HG02970 (cell line): ENCODE results near the gene FBXL7.

Source experiments
- ATAC-seq: cut with Tn5 transposase; IDR thresholded peaks from one replicate; pipeline ENCODE4 v1.9.1; 2021; ENCODE audit warnings: mild to moderate bottlenecking, moderate library complexity, moderate number of reproducible peaks; ENCODE audit not compliant: unreplicated experiment, low FRiP score

The FBXL7 gene

GRCh38 chr5:15574806-15575325 is 74.9 kb downstream of the FBXL7 start:
- ATAC-seq = no peak

- ATAC-seq = no peak
Measured at GRCh38 chr5:15575666-15576065, 75.7 kb downstream of the FBXL7 start.

DNA sequence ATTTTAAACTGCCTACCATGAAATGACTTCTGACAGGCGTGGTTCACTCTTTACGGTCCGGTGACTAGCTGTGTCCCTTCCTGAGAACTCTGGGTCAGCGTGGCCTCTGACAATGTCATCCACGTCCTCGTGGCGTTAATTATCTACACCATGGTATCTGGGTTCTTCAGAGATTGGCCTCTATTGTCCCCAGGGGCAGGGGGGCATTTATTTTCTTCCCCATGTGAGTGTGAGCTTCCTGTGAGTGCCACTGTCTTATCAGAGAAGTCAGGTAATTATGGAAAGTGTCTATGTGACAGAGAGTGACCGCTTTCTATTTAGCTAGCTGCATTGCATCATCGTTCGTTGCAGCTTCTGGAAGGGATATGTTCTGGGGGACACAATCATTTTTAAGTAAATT is 77.2 kb downstream of the FBXL7 start:
- ATAC-seq = no peak

DNA sequence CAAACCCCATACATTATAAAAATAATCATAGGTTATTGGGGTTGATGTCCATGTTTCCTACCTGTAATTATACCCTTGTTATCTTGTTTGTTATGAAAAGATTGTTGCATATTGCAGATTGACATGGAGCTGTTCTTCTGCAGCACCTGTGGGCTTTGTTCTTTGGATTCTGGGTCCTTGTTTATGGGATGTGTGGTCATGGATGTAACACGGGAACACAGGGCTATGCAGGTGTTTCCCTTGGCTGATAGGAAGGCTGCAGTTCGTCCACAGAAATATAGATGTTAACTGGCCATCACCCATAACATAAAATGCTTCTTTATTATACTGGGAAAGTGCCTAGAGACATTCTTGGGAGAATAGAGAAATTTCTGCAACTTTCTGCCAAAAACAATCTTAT is 77.9 kb downstream of the FBXL7 start:
- no peak for ATAC-seq

GRCh38 chr5:15579193-15579990 is 79.4 kb downstream of the FBXL7 start:
- ATAC-seq = no peak

DNA sequence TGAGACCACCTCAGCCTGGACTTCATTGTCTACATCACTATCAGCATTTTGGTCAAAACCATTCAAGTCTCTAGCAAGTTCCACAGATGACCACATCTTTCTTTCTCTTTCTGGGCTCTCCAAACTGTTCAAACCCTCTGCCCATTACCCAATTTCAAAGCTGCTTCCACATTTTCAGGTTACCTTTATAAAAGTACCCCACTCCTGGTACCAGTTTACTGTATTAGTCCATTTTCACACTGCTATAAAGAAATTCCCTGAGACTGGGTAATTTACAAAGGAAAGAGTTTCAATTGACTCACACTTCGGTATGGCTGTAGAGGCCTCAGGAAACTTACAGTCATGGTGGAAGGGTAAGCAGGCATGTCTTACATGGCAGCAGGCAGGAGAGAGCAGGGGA is 84.5 kb downstream of the FBXL7 start:
- ATAC-seq = no peak

GRCh38 chr5:15585128-15585527 is 85.1 kb downstream of the FBXL7 start:
- no peak for ATAC-seq

DNA sequence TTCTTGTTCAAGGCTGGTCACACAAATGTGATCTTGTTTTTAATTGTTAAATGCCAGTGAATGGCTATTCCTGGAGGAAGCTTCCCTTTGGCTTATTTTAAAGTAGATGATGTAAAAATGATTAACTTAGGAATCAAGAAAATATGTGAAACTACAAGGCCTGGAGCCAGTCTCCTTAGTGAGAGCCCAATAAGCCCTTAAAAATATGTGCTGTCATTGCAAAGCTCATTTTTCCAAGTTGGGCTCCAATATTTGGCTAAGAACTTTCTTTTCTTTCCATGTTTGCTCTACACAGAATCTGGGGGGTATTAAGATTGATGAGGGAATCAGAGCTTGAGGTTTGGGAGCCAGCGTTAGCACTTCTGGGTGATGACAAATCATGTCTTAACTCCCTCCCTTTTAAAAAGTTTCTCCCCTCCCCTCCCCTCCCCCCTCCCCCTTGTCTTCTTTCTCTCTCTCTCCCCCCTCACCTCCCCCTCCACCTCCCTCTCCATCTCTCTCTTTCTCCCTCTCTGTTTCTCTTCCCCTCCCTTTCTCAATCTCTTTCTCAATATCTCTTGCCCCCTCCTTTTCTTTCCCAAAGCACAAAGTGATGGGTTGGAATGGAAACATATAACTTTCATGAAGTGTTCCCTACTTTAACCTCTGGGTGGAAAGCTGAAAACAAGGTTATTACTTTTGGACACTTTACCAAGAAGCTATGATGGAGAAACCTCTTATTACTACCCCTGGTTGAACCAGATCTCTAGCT is 86.0 kb downstream of the FBXL7 start:
- ATAC-seq = no peak

- ATAC-seq = no peak
Measured at GRCh38 chr5:15587916-15588315, 87.9 kb downstream of the FBXL7 start.

DNA sequence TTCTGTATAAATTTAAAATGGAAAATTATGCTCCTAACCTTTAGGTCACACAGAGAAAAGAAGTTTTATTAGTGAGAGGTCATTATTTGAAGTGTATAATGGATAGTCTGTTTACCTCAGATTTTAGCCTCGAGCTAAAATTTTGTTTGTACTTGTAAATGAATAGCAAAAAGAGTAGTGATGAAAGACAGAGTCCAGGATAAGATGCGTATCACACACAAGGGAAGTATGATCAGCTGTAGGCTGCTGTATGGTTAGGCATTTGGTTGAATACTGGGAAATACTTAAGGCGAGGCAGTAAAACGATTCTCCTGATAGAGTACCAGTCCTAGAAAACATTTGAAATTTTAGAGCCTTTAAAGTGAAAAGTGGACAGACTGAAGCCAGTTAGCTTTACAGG is 92.7 kb downstream of the FBXL7 start:
- no peak for ATAC-seq

- ATAC-seq = no peak
Measured at GRCh38 chr5:15594977-15595568, 95.1 kb downstream of the FBXL7 start.

DNA sequence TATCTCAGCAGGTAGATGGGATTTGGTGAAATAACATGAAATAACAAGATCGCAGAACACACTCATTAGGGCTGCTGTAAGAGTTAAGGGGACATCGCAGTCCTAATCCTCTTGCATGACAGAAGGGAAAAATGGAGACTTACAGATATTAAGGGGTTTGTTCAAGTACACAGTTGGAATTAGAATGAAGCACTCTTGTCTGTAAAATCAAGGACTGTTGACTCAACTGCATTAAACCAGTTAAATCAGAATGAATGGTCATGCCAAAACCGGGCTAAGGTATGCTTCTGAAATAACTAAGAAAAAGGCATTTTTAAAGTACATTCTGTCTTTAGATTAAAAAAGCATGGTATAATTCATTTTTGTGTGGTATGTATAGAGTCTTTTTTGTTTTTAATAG is 95.9 kb downstream of the FBXL7 start:
- no peak for ATAC-seq

DNA sequence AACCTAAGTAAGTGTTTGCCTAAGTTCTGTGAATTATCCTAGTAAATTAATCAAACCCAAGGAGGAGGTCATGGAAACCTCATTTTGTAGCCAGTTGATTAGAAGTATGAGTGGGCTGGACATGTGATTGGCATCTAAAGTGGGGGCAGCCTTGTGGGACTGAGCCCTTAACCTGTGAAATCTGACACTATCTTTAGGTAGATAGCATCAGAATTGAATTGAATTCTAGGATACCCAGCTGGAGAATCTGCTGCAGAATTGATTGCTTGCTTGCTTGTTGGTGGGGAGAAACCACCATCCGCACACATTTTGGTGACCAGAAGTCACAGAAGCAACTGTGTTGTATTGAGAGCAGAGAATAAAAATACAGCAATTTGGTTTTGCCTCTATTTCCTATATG is 97.0 kb downstream of the FBXL7 start:
- no peak for ATAC-seq

GRCh38 chr5:15597804-15598203 is 97.8 kb downstream of the FBXL7 start:
- ATAC-seq = no peak

DNA sequence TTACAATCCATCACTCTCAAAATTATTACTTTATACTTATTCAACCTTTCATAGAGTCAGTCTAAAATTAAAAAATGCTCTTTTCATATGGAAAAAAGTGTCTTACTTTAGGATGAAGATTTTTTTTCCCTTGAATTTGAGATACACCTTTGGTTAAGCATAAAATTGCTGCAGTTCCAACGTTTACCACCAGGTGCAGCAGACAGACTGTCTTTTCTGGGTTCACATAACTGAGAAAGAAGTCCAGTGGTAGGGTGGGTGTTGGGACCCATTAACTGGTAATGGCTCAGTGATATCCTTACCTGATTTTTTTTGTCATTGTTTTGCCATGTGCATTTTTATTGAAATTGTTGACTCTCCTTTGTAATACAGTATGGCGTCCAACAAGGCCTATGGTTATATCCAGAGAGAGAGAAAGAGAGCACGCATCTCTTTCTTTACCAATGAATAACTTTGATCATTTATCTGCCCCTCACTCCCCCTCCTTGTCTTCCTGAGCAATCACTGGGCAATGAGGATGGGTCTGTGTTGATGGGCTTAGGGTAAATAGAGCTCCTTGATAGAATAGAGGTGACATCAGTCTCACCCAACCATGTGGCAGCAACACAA is 98.4 kb downstream of the FBXL7 start:
- no peak for ATAC-seq

DNA sequence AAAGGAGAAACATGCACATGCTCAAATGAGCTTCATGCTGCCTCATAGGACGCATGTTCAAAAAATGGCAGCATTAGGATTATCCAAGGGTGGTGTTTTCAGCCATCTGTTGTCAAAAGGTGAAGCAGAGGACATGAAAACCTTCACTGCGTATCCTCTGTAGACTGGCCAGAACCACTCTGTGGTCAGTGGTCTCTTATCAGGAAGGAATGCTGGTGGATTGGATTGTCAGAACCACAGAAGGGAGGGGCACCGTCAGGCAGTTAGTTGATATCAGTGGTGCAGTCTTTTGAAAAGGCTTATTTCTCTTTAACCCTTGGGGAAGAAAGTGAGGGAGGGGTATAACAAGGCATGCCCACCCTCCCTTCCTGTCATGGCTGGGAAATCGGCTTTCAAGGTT is 100.1 kb downstream of the FBXL7 start:
- ATAC-seq = no peak

DNA sequence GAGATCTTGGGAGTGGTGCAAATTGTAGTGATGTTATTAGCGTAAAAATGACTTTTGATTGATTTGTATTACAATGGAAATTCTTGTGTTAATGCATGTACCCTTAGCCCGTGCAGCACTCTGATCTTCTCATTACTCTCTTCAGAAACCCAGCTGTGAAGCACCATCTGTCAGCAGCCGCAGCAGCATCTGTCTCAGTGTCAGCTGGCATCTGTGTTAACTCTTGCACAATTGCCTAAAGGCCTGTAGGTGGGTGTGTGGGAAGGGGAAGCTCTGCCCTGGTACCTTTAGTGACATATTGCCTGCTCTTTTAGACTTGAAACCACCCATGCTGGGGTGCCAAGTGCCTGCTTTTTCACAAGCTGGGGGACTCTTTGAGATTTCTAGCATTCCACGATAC is 101.3 kb downstream of the FBXL7 start:
- ATAC-seq = no peak

DNA sequence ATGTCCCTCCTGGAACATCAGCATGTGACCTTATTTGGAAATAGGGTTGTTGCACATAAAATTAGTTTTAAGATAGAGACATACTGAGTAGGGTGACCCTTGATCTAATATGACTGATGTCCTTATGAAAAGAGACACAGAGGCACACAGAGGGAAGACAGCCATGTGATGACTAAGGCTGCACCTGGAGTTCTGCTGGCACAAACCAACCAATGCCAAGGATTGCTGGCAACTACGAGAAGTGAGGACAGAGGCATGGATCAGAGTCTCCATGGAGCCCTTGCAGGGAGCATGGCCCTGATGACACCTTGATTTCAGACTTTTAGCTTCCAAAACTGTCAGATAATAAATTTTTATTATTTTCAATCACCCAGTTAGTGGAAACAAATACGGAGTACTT is 101.9 kb downstream of the FBXL7 start:
- ATAC-seq = no peak

DNA sequence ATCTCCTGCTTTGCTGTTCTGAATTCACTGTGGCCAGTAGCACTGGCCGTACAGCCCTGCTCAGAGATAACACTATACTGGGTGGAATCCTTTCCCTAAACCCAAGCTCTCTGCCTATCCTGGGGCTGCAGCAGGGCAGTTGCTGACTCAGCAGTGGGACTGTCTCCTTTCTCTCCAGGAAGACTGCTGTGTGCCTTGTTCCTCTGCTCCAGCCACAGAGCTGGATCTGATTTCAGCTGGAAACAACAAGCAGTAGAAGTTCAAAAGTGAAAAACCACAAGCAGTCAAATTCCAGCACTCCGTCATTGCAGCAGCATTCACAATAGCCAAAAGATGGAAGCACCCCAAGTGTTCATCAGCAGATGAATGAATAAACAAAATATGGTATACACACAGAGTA is 105.0 kb downstream of the FBXL7 start:
- ATAC-seq = no peak

DNA sequence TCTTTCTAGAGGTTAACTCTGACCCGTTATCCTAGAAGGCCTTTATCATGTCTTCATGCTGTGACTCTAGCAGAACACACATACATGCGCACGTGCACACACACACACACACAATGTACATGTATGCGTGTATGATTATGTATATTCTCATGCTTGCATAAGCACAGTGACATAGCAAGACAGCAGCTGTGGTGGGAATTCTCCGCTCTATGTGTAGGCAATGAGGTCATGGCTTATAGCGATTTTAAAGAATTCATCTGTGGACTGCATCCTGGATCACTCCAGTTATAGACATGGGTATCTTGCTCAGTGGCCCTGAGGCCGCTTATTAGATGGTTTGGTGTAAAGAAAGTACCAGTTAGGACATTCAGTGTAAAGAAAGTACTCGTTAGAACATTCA is 106.2 kb downstream of the FBXL7 start:
- ATAC-seq = no peak

DNA sequence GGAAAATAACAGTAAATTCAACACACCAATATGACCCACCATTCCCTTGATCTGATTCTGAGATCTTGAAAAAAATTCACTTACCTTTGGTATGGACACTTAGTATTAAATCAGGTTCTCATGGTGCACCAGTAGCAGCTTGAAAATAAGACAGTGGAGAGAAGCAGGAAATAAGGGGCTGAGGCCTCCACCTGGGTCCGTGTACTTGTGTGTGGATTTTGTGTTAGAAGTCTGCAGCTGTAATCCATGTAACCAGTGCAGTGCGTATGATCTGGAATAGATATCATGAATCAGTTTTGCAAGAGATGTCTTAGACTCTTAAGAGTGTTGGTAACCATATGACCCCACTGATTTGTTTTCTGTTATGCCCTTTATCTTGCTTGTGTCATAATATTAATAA is 107.1 kb downstream of the FBXL7 start:
- ATAC-seq = no peak
